SK-N-SH (cell line): ENCODE data around the gene PTBP2. TPM values are rescaled to one million over a fixed set of nuclear protein-coding genes. Genes with fewer than 3 reads are reported as not detected.

ENCODE experiments used
- CTCF ChIA-PET: fragments of 300-600, 350-600 bp; formaldehyde crosslinking; extraction: SDS; loops from one replicate; lab custom pipeline; 2021; lab: Yijun Ruan, JAX
- POLR2A ChIA-PET: fragments of 350-600 bp; sonication (Branson Sonifier 250); formaldehyde crosslinking; extraction: SDS; loops from one replicate; lab custom pipeline; 2020; ENCODE audit warnings: antibody characterized with exemption, inconsistent platforms; lab: Yijun Ruan, JAX
- DNase-seq: peaks from one replicate; pipeline ENCODE4 v3.0.0; 2012
- H2AFZ ChIP-seq: fragments of 200-600 bp; sonication (generic); 2 replicates; pipeline ENCODE4 v1.8.1; 2016; ENCODE audit warnings: antibody characterized with exemption, mild to moderate bottlenecking, low read depth
- H3F3A ChIP-seq: fragments of 200-600 bp; sonication (generic); replicated peaks from 2 replicates; pipeline ENCODE3; 2016; ENCODE audit warnings: antibody characterized with exemption, mild to moderate bottlenecking; ENCODE audit not compliant: insufficient read depth
- H3K27ac ChIP-seq, 2 experiments: fragments of 200-500 bp in 1 of 2; fragments of 200-600 bp in 1 of 2; sonication (Bioruptor generic) in 1 of 2; sonication (generic), shearing (Covaris generic) in 1 of 2; 2 replicates each; pipeline versions ENCODE4 v1.5.1 to v1.6.1; 2014 to 2016; ENCODE audit warnings: low read depth in 2 of 2, inconsistent platforms in 1 of 2, low read length in 1 of 2, mild to moderate bottlenecking in 1 of 2, mixed read lengths in 1 of 2
- H3K27me3 ChIP-seq: fragments of 200-600 bp; sonication (generic), shearing (Covaris generic); 2 replicates; pipeline ENCODE4 v1.6.1; 2016; ENCODE audit warnings: mixed run types; ENCODE audit not compliant: insufficient read depth
- H3K36me3 ChIP-seq, 2 experiments: fragments of 200-500 bp in 1 of 2; fragments of 200-600 bp in 1 of 2; sonication (Bioruptor generic) in 1 of 2; sonication (generic) in 1 of 2; replicated peaks in 1 of 2; 2 replicates each; pipeline versions ENCODE3 to v1.5.1; 2014 to 2016; ENCODE audit warnings: low read length in 1 of 2, mild to moderate bottlenecking in 1 of 2; ENCODE audit not compliant: insufficient read depth in 2 of 2, control insufficient read depth in 1 of 2
- H3K4me1 ChIP-seq, 2 experiments: fragments of 200-500 bp in 1 of 2; fragments of 200-600 bp in 1 of 2; sonication (Bioruptor generic) in 1 of 2; sonication (generic), shearing (Covaris generic) in 1 of 2; 2 replicates each; pipeline versions ENCODE4 v1.5.1 to v1.6.1; 2014 to 2016; ENCODE audit warnings: low read depth in 1 of 2, low read length in 1 of 2, mixed run types in 1 of 2; ENCODE audit not compliant: insufficient read depth in 2 of 2, control insufficient read depth in 1 of 2
- H3K4me2 ChIP-seq: fragments of 200-600 bp; sonication (generic), shearing (Covaris generic); 2 replicates; pipeline ENCODE4 v1.6.1; 2017; ENCODE audit warnings: mixed run types
- H3K4me3 ChIP-seq, 2 experiments: fragments of 200-500 bp in 1 of 2; fragments of 200-600 bp in 1 of 2; sonication (Bioruptor generic) in 1 of 2; sonication (generic), shearing (Covaris generic) in 1 of 2; 2 replicates each; pipeline versions ENCODE4 v1.5.1 to v1.8.1; 2014 to 2016; ENCODE audit warnings: low read depth in 2 of 2, inconsistent platforms in 1 of 2, low read length in 1 of 2, mild to moderate bottlenecking in 1 of 2, mixed read lengths in 1 of 2, moderate library complexity in 1 of 2
- H3K79me2 ChIP-seq: fragments of 200-600 bp; sonication (generic); 2 replicates; pipeline ENCODE4 v1.8.1; 2017; ENCODE audit warnings: mild to moderate bottlenecking; ENCODE audit not compliant: insufficient read depth
- H3K9ac ChIP-seq: fragments of 200-600 bp; sonication (generic); 2 replicates; pipeline ENCODE4 v1.6.1; 2017; ENCODE audit warnings: mixed run types
- H3K9me2 ChIP-seq: fragments of 200-600 bp; sonication (generic); 2 replicates; pipeline ENCODE4 v1.6.1; 2017; ENCODE audit warnings: mixed run types
- H3K9me3 ChIP-seq: fragments of 200-600 bp; sonication (generic); 2 replicates; pipeline ENCODE4 v1.6.1; 2017; ENCODE audit warnings: mixed run types, mild to moderate bottlenecking, moderate library complexity
- H4K20me1 ChIP-seq: fragments of 200-600 bp; sonication (generic); 2 replicates; pipeline ENCODE4 v1.6.1; 2017; ENCODE audit warnings: mild to moderate bottlenecking, mixed run types; ENCODE audit not compliant: insufficient read depth
- CHD2 ChIP-seq: fragments of 150-350 bp; IDR thresholded peaks from 2 replicates; pipeline ENCODE4 v1.6.1; 2018; ENCODE audit warnings: low read length; ENCODE audit not compliant: partially characterized antibody
- EZH2phosphoT487 ChIP-seq: fragments of 200-600 bp; sonication (generic); IDR thresholded peaks from 2 replicates; pipeline ENCODE4 v1.6.1; 2017; ENCODE audit warnings: low read depth, mixed run types, mild to moderate bottlenecking, antibody characterized with exemption, moderate library complexity, borderline replicate concordance
- FOXJ3 ChIP-seq: sonication (generic); formaldehyde crosslinking; IDR thresholded peaks from 2 replicates; pipeline ENCODE4 v1.5.1; 2020; ENCODE audit warnings: mild to moderate bottlenecking, missing genetic modification reagents
- MAX ChIP-seq: IDR thresholded peaks from 2 replicates; pipeline ENCODE4 v1.4.0; 2012; ENCODE audit warnings: low read depth
- POLR2AphosphoS5 ChIP-seq: IDR thresholded peaks from 2 replicates; pipeline ENCODE4 v1.6.1; 2012; ENCODE audit warnings: low read depth, low read length
- RAD21 ChIP-seq: IDR thresholded peaks from 2 replicates; pipeline ENCODE4 v1.6.1; 2012; ENCODE audit warnings: mild to moderate bottlenecking, low read length
- RCOR1 ChIP-seq: fragments of 150-350 bp; IDR thresholded peaks from 2 replicates; pipeline ENCODE4 v1.6.1; 2017; ENCODE audit warnings: antibody characterized with exemption, low read length
- RXRA ChIP-seq: IDR thresholded peaks from 2 replicates; pipeline ENCODE4 v1.4.0; 2012; ENCODE audit warnings: low read depth, mild to moderate bottlenecking, borderline replicate concordance
- SMC3 ChIP-seq: IDR thresholded peaks from 2 replicates; pipeline ENCODE4 v1.6.1; 2012; ENCODE audit warnings: low read depth, low read length, improper control_type of control experiment
- TCF12 ChIP-seq: IDR thresholded peaks from 2 replicates; pipeline ENCODE4 v1.4.0; 2012
- TEAD4 ChIP-seq: IDR thresholded peaks from 2 replicates; pipeline ENCODE4 v1.4.0; 2012; ENCODE audit warnings: mild to moderate bottlenecking, borderline replicate concordance; ENCODE audit not compliant: insufficient read depth
- YY1 ChIP-seq: IDR thresholded peaks from 2 replicates; pipeline ENCODE4 v1.4.0; 2012; ENCODE audit warnings: low read depth, mild to moderate bottlenecking
- WGBS: methylation state at CpG from one replicate; pipeline ENCODE4 v1.1.6; 2017; ENCODE audit warnings: low lambda C conversion rate; 5-methylcytosine and 5-hydroxymethylcytosine counted together
- polyA plus RNA-seq, 3 experiments: library from polyadenylated mRNA; depleted of rRNA; stranded (reverse); fragments of >200 nt; gene quantifications; 2 replicates each; pipeline ENCODE4 v1.2.3, GENCODE V29; 2012
- TF ChIP-seq, protein P1 (sequence below): fragments of 150-350 bp; IDR thresholded peaks from 2 replicates; pipeline ENCODE4 v1.6.1; 2017; ENCODE audit warnings: antibody characterized with exemption, low read length, low read depth, borderline replicate concordance
- TF ChIP-seq, protein P2 (sequence below): IDR thresholded peaks from 2 replicates; pipeline ENCODE4 v1.6.1; 2012; ENCODE audit warnings: mild to moderate bottlenecking, low read depth, low read length, moderate library complexity
- TF ChIP-seq, protein P3 (sequence below): IDR thresholded peaks from 2 replicates; pipeline ENCODE4; 2012

Gene PTBP2
- polyA plus RNA-seq, 1 of the 3 experiments (the other 2 are of a cell fraction): 7.3 TPM

DNA sequence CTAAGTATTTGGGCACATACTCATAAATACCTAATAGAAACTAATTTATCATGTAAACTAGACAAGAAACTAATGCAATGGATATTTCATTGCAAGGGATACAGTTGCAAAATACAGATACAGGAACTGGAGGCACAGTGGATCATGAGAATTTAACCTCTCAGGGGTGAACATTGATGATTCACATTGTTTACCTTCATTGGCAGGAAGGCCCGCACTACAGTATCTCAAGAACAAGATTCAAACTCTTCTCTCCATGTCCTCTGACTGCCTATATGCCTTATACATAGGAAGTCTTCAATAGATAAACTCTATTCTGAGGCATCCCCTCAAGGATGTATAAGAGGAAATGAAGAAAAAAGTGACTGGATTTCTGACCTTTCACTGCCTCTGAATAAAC, 18.4 kb upstream of the PTBP2 start:
- H3K4me2 ChIP-seq: no peak overlapping the region
- no peaks in the 10 kb centered on the region for H3K79me2 ChIP-seq

More for the DNA sequence above, 18.4 kb upstream of the PTBP2 start:
- H3K4me3 ChIP-seq: no peak overlapping the region
- H3K9me2 ChIP-seq: no peaks in the 10 kb centered on the region
- no peaks in the 10 kb centered on the region for H3F3A ChIP-seq
- no peaks in the 10 kb centered on the region for H4K20me1 ChIP-seq
- no peaks in the 10 kb centered on the region for H3K36me3 ChIP-seq
- 64% methylated on average over 1 of the region's 1 CpG for WGBS
- no peak overlapping the region for H3K27ac ChIP-seq
- no peaks in the 10 kb centered on the region; a peak in 1 of 4 replicates for H3K4me1 ChIP-seq
- H2AFZ ChIP-seq: no peak overlapping the region
- no peaks in the 10 kb centered on the region for H3K27me3 ChIP-seq
- H3K9ac ChIP-seq: no peak overlapping the region
- no peak for DNase-seq
- CTCF ChIA-PET: interaction anchor here (1.0 kb wide), 1 partner anchor 10 kb away, joined by 3 read pairs; no protein-coding TSS in a partner anchor
- TF ChIP-seq SMC3: no peak
- no peak for TF ChIP-seq EZH2phosphoT487
- TF ChIP-seq, protein P1, sequence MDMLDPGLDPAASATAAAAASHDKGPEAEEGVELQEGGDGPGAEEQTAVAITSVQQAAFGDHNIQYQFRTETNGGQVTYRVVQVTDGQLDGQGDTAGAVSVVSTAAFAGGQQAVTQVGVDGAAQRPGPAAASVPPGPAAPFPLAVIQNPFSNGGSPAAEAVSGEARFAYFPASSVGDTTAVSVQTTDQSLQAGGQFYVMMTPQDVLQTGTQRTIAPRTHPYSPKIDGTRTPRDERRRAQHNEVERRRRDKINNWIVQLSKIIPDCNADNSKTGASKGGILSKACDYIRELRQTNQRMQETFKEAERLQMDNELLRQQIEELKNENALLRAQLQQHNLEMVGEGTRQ: no peak
- TF ChIP-seq RAD21: no peak
- no peak for TF ChIP-seq MAX
- TF ChIP-seq RCOR1: no peak
- TF ChIP-seq, protein P2, sequence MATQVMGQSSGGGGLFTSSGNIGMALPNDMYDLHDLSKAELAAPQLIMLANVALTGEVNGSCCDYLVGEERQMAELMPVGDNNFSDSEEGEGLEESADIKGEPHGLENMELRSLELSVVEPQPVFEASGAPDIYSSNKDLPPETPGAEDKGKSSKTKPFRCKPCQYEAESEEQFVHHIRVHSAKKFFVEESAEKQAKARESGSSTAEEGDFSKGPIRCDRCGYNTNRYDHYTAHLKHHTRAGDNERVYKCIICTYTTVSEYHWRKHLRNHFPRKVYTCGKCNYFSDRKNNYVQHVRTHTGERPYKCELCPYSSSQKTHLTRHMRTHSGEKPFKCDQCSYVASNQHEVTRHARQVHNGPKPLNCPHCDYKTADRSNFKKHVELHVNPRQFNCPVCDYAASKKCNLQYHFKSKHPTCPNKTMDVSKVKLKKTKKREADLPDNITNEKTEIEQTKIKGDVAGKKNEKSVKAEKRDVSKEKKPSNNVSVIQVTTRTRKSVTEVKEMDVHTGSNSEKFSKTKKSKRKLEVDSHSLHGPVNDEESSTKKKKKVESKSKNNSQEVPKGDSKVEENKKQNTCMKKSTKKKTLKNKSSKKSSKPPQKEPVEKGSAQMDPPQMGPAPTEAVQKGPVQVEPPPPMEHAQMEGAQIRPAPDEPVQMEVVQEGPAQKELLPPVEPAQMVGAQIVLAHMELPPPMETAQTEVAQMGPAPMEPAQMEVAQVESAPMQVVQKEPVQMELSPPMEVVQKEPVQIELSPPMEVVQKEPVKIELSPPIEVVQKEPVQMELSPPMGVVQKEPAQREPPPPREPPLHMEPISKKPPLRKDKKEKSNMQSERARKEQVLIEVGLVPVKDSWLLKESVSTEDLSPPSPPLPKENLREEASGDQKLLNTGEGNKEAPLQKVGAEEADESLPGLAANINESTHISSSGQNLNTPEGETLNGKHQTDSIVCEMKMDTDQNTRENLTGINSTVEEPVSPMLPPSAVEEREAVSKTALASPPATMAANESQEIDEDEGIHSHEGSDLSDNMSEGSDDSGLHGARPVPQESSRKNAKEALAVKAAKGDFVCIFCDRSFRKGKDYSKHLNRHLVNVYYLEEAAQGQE: no peak
- no peak for TF ChIP-seq POLR2AphosphoS5
- TF ChIP-seq YY1: no peak
- TF ChIP-seq, protein P3, sequence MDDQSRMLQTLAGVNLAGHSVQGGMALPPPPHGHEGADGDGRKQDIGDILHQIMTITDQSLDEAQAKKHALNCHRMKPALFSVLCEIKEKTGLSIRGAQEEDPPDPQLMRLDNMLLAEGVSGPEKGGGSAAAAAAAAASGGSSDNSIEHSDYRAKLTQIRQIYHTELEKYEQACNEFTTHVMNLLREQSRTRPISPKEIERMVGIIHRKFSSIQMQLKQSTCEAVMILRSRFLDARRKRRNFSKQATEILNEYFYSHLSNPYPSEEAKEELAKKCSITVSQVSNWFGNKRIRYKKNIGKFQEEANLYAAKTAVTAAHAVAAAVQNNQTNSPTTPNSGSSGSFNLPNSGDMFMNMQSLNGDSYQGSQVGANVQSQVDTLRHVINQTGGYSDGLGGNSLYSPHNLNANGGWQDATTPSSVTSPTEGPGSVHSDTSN: no peak
- TF ChIP-seq FOXJ3 (CRISPR knock-in tag): no peak
- TF ChIP-seq RXRA: no peak
- no peak for TF ChIP-seq TEAD4
- TF ChIP-seq CHD2: no peak
- no peak for TF ChIP-seq TCF12
- no peaks in the 10 kb centered on the region for H3K9me3 ChIP-seq
- POLR2A ChIA-PET: no interaction called here
